ENCODE data around the gene RNF182. TPM values are rescaled to one million over a fixed set of nuclear protein-coding genes. Genes with fewer than 3 reads are reported as not detected.

RNF182 gene
- polyA plus RNA-seq, 1 donor: 2.8 TPM

Other genes with a start within 250 kb of the RNF182 start
- gene RANBP9, start 213.1 kb upstream of the RNF182 start, polyA plus RNA-seq (ENCODE audit: insufficient read length): 55.5 TPM
- gene MCUR1, start 110.4 kb upstream of the RNF182 start, polyA plus RNA-seq (ENCODE audit: insufficient read length): 65.1 TPM
- gene CD83, start 192.8 kb downstream of the RNF182 start, polyA plus RNA-seq (ENCODE audit: insufficient read length): 12.6 TPM